ENCODE data around the gene LDLRAD4. TPM values are rescaled to one million over a fixed set of nuclear protein-coding genes. Genes with fewer than 3 reads are reported as not detected.

LDLRAD4 gene
- total and polyA plus RNA-seq, 2 experiments from 2014 or later, result 0.73 to 1.9 TPM

DNA sequence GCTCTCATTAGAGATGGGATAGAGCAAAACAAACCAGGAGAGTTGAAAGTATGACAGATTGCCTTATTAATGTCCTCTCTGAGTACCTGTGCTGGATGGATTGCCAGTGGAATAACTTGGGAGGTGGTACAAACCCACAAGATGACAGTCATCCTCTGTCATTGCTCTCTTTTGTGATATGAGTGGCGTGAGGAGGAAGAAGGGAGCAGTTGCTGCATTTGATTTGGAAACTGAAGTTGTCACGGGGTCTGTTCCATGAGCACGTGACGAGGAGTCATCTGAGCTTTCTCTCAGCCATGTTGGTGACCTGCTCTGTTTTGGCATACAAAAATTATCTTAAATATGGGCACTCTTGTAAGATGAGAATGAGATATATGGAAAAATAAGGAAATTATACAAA is 302.9 kb downstream of the LDLRAD4 start:
- no peaks in the 10 kb centered on the region for H3K27me3 Mint-ChIP-seq (ENCODE audit: insufficient read depth, low read depth, poor library complexity)
- H3K9me2 ChIP-seq (ENCODE audit: insufficient read depth), result no peaks in the 10 kb centered on the region
- ATAC-seq, result no peak
- H3K4me1 ChIP-seq (ENCODE audit: insufficient read depth), result no peaks in the 10 kb centered on the region
- H3K36me3 Mint-ChIP-seq (ENCODE audit: low read depth), result no peaks in the 10 kb centered on the region
- peaks cover 3% of the 10 kb centered on the region; the same call in 1 of the 3 replicates for H3K9me3 Mint-ChIP-seq
- no peak overlapping the region for H3K4me3 Mint-ChIP-seq
- H3K27ac ChIP-seq (ENCODE audit: low read depth), result no peak overlapping the region
- H3K79me2 ChIP-seq (replicated peaks; ENCODE audit: insufficient read depth), result no peaks in the 10 kb centered on the region
- no peak overlapping the region for H3K4me3 ChIP-seq
- no peaks in the 10 kb centered on the region for H4K20me1 ChIP-seq (replicated peaks; ENCODE audit: insufficient read depth)
- no peak overlapping the region for H2AFZ ChIP-seq
- no peak overlapping the region for H3K27ac Mint-ChIP-seq
- H3F3A ChIP-seq (replicated peaks; ENCODE audit: low read depth), result no peaks in the 10 kb centered on the region
- no peak for DNase-seq (ENCODE audit: low spot score)
- H3K36me3 ChIP-seq (ENCODE audit: insufficient read depth), result no peaks in the 10 kb centered on the region
- no peaks in the 10 kb centered on the region for H3K27me3 ChIP-seq (ENCODE audit: insufficient read depth)
- H3K4me1 Mint-ChIP-seq, result no peaks in the 10 kb centered on the region
- H3K4me2 ChIP-seq, result no peak overlapping the region
- TF ChIP-seq, protein P1, sequence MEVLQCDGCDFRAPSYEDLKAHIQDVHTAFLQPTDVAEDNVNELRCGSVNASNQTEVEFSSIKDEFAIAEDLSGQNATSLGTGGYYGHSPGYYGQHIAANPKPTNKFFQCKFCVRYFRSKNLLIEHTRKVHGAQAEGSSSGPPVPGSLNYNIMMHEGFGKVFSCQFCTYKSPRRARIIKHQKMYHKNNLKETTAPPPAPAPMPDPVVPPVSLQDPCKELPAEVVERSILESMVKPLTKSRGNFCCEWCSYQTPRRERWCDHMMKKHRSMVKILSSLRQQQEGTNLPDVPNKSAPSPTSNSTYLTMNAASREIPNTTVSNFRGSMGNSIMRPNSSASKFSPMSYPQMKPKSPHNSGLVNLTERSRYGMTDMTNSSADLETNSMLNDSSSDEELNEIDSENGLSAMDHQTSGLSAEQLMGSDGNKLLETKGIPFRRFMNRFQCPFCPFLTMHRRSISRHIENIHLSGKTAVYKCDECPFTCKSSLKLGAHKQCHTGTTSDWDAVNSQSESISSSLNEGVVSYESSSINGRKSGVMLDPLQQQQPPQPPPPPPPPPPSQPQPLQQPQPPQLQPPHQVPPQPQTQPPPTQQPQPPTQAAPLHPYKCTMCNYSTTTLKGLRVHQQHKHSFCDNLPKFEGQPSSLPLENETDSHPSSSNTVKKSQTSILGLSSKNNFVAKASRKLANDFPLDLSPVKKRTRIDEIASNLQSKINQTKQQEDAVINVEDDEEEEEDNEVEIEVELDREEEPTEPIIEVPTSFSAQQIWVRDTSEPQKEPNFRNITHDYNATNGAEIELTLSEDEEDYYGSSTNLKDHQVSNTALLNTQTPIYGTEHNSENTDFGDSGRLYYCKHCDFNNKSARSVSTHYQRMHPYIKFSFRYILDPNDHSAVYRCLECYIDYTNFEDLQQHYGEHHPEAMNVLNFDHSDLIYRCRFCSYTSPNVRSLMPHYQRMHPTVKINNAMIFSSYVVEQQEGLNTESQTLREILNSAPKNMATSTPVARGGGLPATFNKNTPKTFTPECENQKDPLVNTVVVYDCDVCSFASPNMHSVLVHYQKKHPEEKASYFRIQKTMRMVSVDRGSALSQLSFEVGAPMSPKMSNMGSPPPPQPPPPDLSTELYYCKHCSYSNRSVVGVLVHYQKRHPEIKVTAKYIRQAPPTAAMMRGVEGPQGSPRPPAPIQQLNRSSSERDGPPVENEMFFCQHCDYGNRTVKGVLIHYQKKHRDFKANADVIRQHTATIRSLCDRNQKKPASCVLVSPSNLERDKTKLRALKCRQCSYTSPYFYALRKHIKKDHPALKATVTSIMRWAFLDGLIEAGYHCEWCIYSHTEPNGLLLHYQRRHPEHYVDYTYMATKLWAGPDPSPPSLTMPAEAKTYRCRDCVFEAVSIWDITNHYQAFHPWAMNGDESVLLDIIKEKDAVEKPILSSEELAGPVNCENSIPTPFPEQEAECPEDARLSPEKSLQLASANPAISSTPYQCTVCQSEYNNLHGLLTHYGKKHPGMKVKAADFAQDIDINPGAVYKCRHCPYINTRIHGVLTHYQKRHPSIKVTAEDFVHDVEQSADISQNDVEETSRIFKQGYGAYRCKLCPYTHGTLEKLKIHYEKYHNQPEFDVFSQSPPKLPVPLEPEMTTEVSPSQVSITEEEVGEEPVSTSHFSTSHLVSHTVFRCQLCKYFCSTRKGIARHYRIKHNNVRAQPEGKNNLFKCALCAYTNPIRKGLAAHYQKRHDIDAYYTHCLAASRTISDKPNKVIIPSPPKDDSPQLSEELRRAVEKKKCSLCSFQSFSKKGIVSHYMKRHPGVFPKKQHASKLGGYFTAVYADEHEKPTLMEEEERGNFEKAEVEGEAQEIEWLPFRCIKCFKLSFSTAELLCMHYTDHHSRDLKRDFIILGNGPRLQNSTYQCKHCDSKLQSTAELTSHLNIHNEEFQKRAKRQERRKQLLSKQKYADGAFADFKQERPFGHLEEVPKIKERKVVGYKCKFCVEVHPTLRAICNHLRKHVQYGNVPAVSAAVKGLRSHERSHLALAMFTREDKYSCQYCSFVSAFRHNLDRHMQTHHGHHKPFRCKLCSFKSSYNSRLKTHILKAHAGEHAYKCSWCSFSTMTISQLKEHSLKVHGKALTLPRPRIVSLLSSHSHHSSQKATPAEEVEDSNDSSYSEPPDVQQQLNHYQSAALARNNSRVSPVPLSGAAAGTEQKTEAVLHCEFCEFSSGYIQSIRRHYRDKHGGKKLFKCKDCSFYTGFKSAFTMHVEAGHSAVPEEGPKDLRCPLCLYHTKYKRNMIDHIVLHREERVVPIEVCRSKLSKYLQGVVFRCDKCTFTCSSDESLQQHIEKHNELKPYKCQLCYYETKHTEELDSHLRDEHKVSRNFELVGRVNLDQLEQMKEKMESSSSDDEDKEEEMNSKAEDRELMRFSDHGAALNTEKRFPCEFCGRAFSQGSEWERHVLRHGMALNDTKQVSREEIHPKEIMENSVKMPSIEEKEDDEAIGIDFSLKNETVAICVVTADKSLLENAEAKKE (CRISPR knock-in tag; IDR thresholded peaks at IDR 0.05), result no peak
- no peak for TF ChIP-seq ZNF114 (CRISPR knock-in tag; IDR thresholded peaks at IDR 0.05)
- TF ChIP-seq, protein P2, sequence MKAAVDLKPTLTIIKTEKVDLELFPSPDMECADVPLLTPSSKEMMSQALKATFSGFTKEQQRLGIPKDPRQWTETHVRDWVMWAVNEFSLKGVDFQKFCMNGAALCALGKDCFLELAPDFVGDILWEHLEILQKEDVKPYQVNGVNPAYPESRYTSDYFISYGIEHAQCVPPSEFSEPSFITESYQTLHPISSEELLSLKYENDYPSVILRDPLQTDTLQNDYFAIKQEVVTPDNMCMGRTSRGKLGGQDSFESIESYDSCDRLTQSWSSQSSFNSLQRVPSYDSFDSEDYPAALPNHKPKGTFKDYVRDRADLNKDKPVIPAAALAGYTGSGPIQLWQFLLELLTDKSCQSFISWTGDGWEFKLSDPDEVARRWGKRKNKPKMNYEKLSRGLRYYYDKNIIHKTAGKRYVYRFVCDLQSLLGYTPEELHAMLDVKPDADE (IDR thresholded peaks at IDR 0.05), result no peak
- TF ChIP-seq, protein P3, sequence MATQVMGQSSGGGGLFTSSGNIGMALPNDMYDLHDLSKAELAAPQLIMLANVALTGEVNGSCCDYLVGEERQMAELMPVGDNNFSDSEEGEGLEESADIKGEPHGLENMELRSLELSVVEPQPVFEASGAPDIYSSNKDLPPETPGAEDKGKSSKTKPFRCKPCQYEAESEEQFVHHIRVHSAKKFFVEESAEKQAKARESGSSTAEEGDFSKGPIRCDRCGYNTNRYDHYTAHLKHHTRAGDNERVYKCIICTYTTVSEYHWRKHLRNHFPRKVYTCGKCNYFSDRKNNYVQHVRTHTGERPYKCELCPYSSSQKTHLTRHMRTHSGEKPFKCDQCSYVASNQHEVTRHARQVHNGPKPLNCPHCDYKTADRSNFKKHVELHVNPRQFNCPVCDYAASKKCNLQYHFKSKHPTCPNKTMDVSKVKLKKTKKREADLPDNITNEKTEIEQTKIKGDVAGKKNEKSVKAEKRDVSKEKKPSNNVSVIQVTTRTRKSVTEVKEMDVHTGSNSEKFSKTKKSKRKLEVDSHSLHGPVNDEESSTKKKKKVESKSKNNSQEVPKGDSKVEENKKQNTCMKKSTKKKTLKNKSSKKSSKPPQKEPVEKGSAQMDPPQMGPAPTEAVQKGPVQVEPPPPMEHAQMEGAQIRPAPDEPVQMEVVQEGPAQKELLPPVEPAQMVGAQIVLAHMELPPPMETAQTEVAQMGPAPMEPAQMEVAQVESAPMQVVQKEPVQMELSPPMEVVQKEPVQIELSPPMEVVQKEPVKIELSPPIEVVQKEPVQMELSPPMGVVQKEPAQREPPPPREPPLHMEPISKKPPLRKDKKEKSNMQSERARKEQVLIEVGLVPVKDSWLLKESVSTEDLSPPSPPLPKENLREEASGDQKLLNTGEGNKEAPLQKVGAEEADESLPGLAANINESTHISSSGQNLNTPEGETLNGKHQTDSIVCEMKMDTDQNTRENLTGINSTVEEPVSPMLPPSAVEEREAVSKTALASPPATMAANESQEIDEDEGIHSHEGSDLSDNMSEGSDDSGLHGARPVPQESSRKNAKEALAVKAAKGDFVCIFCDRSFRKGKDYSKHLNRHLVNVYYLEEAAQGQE (IDR thresholded peaks at IDR 0.05; ENCODE audit: unreplicated experiment), result no peak
- TF ChIP-seq, protein P4, sequence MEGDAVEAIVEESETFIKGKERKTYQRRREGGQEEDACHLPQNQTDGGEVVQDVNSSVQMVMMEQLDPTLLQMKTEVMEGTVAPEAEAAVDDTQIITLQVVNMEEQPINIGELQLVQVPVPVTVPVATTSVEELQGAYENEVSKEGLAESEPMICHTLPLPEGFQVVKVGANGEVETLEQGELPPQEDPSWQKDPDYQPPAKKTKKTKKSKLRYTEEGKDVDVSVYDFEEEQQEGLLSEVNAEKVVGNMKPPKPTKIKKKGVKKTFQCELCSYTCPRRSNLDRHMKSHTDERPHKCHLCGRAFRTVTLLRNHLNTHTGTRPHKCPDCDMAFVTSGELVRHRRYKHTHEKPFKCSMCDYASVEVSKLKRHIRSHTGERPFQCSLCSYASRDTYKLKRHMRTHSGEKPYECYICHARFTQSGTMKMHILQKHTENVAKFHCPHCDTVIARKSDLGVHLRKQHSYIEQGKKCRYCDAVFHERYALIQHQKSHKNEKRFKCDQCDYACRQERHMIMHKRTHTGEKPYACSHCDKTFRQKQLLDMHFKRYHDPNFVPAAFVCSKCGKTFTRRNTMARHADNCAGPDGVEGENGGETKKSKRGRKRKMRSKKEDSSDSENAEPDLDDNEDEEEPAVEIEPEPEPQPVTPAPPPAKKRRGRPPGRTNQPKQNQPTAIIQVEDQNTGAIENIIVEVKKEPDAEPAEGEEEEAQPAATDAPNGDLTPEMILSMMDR (conservative IDR thresholded peaks at IDR 0.05; ENCODE audit: low read depth in 2 of 2), result no peak

Measured in GM23338 (cell line).